Measurements from ENCODE around the gene ARHGEF17.

The ARHGEF17 gene

GRCh38 chr11:73383249-73384124 is 75.4 kb downstream of the ARHGEF17 start:
- no peak for DNase-seq
- in situ Hi-C loops (cut with MboI; ENCODE audit: low pct_unique_long_range_greater_than_20kb, low sequenced_read_pairs), result no loop called here

GRCh38 chr11:73384125-73384441 is 76.0 kb downstream of the ARHGEF17 start:
- DNase-seq, result no peak
- in situ Hi-C loops (cut with MboI; ENCODE audit: low pct_unique_long_range_greater_than_20kb, low sequenced_read_pairs), result no loop called here

- DNase-seq, result no peak
- in situ Hi-C loops (cut with MboI; ENCODE audit: low pct_unique_long_range_greater_than_20kb, low sequenced_read_pairs), result no loop called here
Measured at GRCh38 chr11:73384531-73384871, 76.4 kb downstream of the ARHGEF17 start.

- peak; percentile 97 for DNase-seq
- in situ Hi-C loops (cut with MboI; ENCODE audit: low pct_unique_long_range_greater_than_20kb, low sequenced_read_pairs), result no loop called here
Measured at GRCh38 chr11:73384872-73385689, 77.0 kb downstream of the ARHGEF17 start.

GRCh38 chr11:73386016-73386415 is 77.9 kb downstream of the ARHGEF17 start:
- in situ Hi-C loops (cut with MboI; ENCODE audit: low pct_unique_long_range_greater_than_20kb, low sequenced_read_pairs), result no loop called here
- DNase-seq, result peak; percentile 68

- in situ Hi-C loops (cut with MboI; ENCODE audit: low pct_unique_long_range_greater_than_20kb, low sequenced_read_pairs), result no loop called here
- DNase-seq, result no peak
Measured at GRCh38 chr11:73386546-73386945, 78.5 kb downstream of the ARHGEF17 start.

GRCh38 chr11:73387594-73388264 is 79.7 kb downstream of the ARHGEF17 start:
- in situ Hi-C loops (cut with MboI; ENCODE audit: low pct_unique_long_range_greater_than_20kb, low sequenced_read_pairs), result no loop called here

GRCh38 chr11:73388265-73389133 is 80.4 kb downstream of the ARHGEF17 start:
- in situ Hi-C loops (cut with MboI; ENCODE audit: low pct_unique_long_range_greater_than_20kb, low sequenced_read_pairs), result no loop called here
- DNase-seq, result peak; percentile 82

More at GRCh38 chr11:73387594-73388264, 79.7 kb downstream of the ARHGEF17 start:
- DNase-seq, result peak; percentile 50

GRCh38 chr11:73389134-73389525 is 81.1 kb downstream of the ARHGEF17 start:
- DNase-seq, result no peak
- in situ Hi-C loops (cut with MboI; ENCODE audit: low pct_unique_long_range_greater_than_20kb, low sequenced_read_pairs), result no loop called here

GRCh38 chr11:73389916-73390315 is 81.8 kb downstream of the ARHGEF17 start:
- no peak for DNase-seq
- in situ Hi-C loops (cut with MboI; ENCODE audit: low pct_unique_long_range_greater_than_20kb, low sequenced_read_pairs), result no loop called here

GRCh38 chr11:73390601-73391565 is 82.8 kb downstream of the ARHGEF17 start:
- in situ Hi-C loops (cut with MboI; ENCODE audit: low pct_unique_long_range_greater_than_20kb, low sequenced_read_pairs), result no loop called here
- no peak for DNase-seq

- no peak for DNase-seq
- in situ Hi-C loops (cut with MboI; ENCODE audit: low pct_unique_long_range_greater_than_20kb, low sequenced_read_pairs), result no loop called here
Measured at GRCh38 chr11:73391665-73392064, 83.6 kb downstream of the ARHGEF17 start.

- in situ Hi-C loops (cut with MboI; ENCODE audit: low pct_unique_long_range_greater_than_20kb, low sequenced_read_pairs), result no loop called here
- DNase-seq, result no peak
Measured at GRCh38 chr11:73392108-73393010, 84.3 kb downstream of the ARHGEF17 start.

GRCh38 chr11:73393011-73393380 is 84.9 kb downstream of the ARHGEF17 start:
- in situ Hi-C loops (cut with MboI; ENCODE audit: low pct_unique_long_range_greater_than_20kb, low sequenced_read_pairs), result no loop called here
- DNase-seq, result no peak

- DNase-seq, result peak; percentile 83
- in situ Hi-C loops (cut with MboI; ENCODE audit: low pct_unique_long_range_greater_than_20kb, low sequenced_read_pairs), result no loop called here
Measured at GRCh38 chr11:73393479-73394415, 85.7 kb downstream of the ARHGEF17 start.
